ENCODE data around the gene SPHK1.
A peak's percentile ranks its signal among the peaks of the same experiment; 100 is the strongest.
"Not testable (repeated sequence)": the region's sequence is repeated elsewhere in the genome, so short reads cannot be mapped to it uniquely, and the experiment has no call there.

The SPHK1 gene

GRCh38 chr17:76353004-76353598, 31.3 kb upstream of the SPHK1 start:
- H3K27ac ChIP-seq (ENCODE audit: low read depth, low read length) = peak overlapping the region; percentile 98

GRCh38 chr17:76353599-76354316, 30.7 kb upstream of the SPHK1 start, which contains the start of gene PRPSAP1:
TSS of gene PRPSAP1 (minus strand) at chr17:76353916. CDS start at chr17:76353703, 213 bp downstream.
- 0 out of 2 replicates have a peak, but pooled peaks cover 3% of the 10 kb centered on the region for H3K4me1 ChIP-seq (ENCODE audit: control insufficient read depth, insufficient read depth, low read length)
- H3K27me3 ChIP-seq (ENCODE audit: control insufficient read depth, insufficient read depth, low read length) = no peaks in the 10 kb centered on the region
- no peaks in the 10 kb centered on the region for H3K9me3 ChIP-seq (ENCODE audit: control insufficient read depth, insufficient read depth, low read length)
- H3K9ac ChIP-seq (ENCODE audit: low read depth, low read length) = peak within 1 kb of the TSS; percentile 99
- peak within 1 kb of the TSS; percentile 98 for H3K27ac ChIP-seq (ENCODE audit: low read depth, low read length)
- no peaks in the 10 kb centered on the region for H3K36me3 ChIP-seq (ENCODE audit: control insufficient read depth, insufficient read depth, low read length)
- H3K4me3 ChIP-seq (ENCODE audit: low read depth, low read length) = peak within 1 kb of the TSS; percentile 80

More at GRCh38 chr17:76353004-76353598, 31.3 kb upstream of the SPHK1 start:
- Histone ChIP-seq H3K4me1 (ENCODE audit: control insufficient read depth, insufficient read depth, low read length) (0 out of 2 replicates have a peak, but pooled peaks cover 3% of the 10 kb centered on the region), H3K4me3 (ENCODE audit: low read depth, low read length) (peak overlapping the region; percentile 80), H3K36me3 (ENCODE audit: control insufficient read depth, insufficient read depth, low read length) (no peaks in the 10 kb centered on the region), H3K27me3 (ENCODE audit: control insufficient read depth, insufficient read depth, low read length) (no peaks in the 10 kb centered on the region), H3K9ac (ENCODE audit: low read depth, low read length) (peak overlapping the region; percentile 99; the same call in 1 of the 2 replicates), H3K9me3 (ENCODE audit: control insufficient read depth, insufficient read depth, low read length) (no peaks in the 10 kb centered on the region)

GRCh38 chr17:76354317-76354729, 30.1 kb upstream of the SPHK1 start:
- Histone ChIP-seq H3K4me3 (ENCODE audit: low read depth, low read length) (peak overlapping the region; percentile 80), H3K27me3 (ENCODE audit: control insufficient read depth, insufficient read depth, low read length) (no peaks in the 10 kb centered on the region), H3K9me3 (ENCODE audit: control insufficient read depth, insufficient read depth, low read length) (no peaks in the 10 kb centered on the region), H3K36me3 (ENCODE audit: control insufficient read depth, insufficient read depth, low read length) (no peaks in the 10 kb centered on the region), H3K27ac (ENCODE audit: low read depth, low read length) (peak overlapping the region; percentile 98), H3K4me1 (ENCODE audit: control insufficient read depth, insufficient read depth, low read length) (0 out of 2 replicates have a peak, but pooled peaks cover 3% of the 10 kb centered on the region), H3K9ac (ENCODE audit: low read depth, low read length) (peak overlapping the region; percentile 99)

- H3K36me3 ChIP-seq (ENCODE audit: control insufficient read depth, insufficient read depth, low read length) = no peaks in the 10 kb centered on the region
- H3K9ac ChIP-seq (ENCODE audit: low read depth, low read length) = no peak overlapping the region
- no peak overlapping the region for H3K4me3 ChIP-seq (ENCODE audit: low read depth, low read length)
- H3K27ac ChIP-seq (ENCODE audit: low read depth, low read length) = no peak overlapping the region
- no peaks in the 10 kb centered on the region for H3K27me3 ChIP-seq (ENCODE audit: control insufficient read depth, insufficient read depth, low read length)
- no peaks in the 10 kb centered on the region for H3K9me3 ChIP-seq (ENCODE audit: control insufficient read depth, insufficient read depth, low read length)
- H3K4me1 ChIP-seq (ENCODE audit: control insufficient read depth, insufficient read depth, low read length) = 0 out of 2 replicates have a peak, but pooled peaks cover 3% of the 10 kb centered on the region
These were observed 29.6 kb upstream of the SPHK1 start for GRCh38 chr17:76354747-76355310.

GRCh38 chr17:76356803-76357456, 27.5 kb upstream of the SPHK1 start:
- H3K9me3 ChIP-seq (ENCODE audit: control insufficient read depth, insufficient read depth, low read length) = no peaks in the 10 kb centered on the region
- no peaks in the 10 kb centered on the region for H3K36me3 ChIP-seq (ENCODE audit: control insufficient read depth, insufficient read depth, low read length)
- H3K27ac ChIP-seq (ENCODE audit: low read depth, low read length) = no peak overlapping the region
- 0 out of 2 replicates have a peak, but pooled peaks cover 3% of the 10 kb centered on the region for H3K4me1 ChIP-seq (ENCODE audit: control insufficient read depth, insufficient read depth, low read length)
- no peak overlapping the region for H3K9ac ChIP-seq (ENCODE audit: low read depth, low read length)
- H3K4me3 ChIP-seq (ENCODE audit: low read depth, low read length) = no peak overlapping the region
- no peaks in the 10 kb centered on the region for H3K27me3 ChIP-seq (ENCODE audit: control insufficient read depth, insufficient read depth, low read length)

- Histone ChIP-seq H3K9ac (ENCODE audit: low read depth, low read length) (no peak overlapping the region), H3K27ac (ENCODE audit: low read depth, low read length) (no peak overlapping the region), H3K4me3 (ENCODE audit: low read depth, low read length) (no peak overlapping the region), H3K9me3 (ENCODE audit: control insufficient read depth, insufficient read depth, low read length) (no peaks in the 10 kb centered on the region), H3K4me1 (ENCODE audit: control insufficient read depth, insufficient read depth, low read length) (0 out of 2 replicates have a peak, but pooled peaks cover 3% of the 10 kb centered on the region), H3K27me3 (ENCODE audit: control insufficient read depth, insufficient read depth, low read length) (no peaks in the 10 kb centered on the region), H3K36me3 (ENCODE audit: control insufficient read depth, insufficient read depth, low read length) (no peaks in the 10 kb centered on the region)
These were observed 26.7 kb upstream of the SPHK1 start for GRCh38 chr17:76357597-76358158.

GRCh38 chr17:76359375-76359774, 25.0 kb upstream of the SPHK1 start:
- H3K36me3 ChIP-seq (ENCODE audit: control insufficient read depth, insufficient read depth, low read length) = no peaks in the 10 kb centered on the region
- H3K27me3 ChIP-seq (ENCODE audit: control insufficient read depth, insufficient read depth, low read length) = no peaks in the 10 kb centered on the region
- H3K9ac ChIP-seq (ENCODE audit: low read depth, low read length) = no peak overlapping the region
- H3K9me3 ChIP-seq (ENCODE audit: control insufficient read depth, insufficient read depth, low read length) = no peaks in the 10 kb centered on the region
- 0 out of 2 replicates have a peak, but pooled peaks cover 3% of the 10 kb centered on the region for H3K4me1 ChIP-seq (ENCODE audit: control insufficient read depth, insufficient read depth, low read length)
- H3K4me3 ChIP-seq (ENCODE audit: low read depth, low read length) = no peak overlapping the region
- H3K27ac ChIP-seq (ENCODE audit: low read depth, low read length) = no peak overlapping the region

- not testable (repeated sequence) for H3K36me3 ChIP-seq (ENCODE audit: control insufficient read depth, insufficient read depth, low read length); H3K27ac ChIP-seq (ENCODE audit: low read depth, low read length); H3K4me1 ChIP-seq (ENCODE audit: control insufficient read depth, insufficient read depth, low read length); H3K9me3 ChIP-seq (ENCODE audit: control insufficient read depth, insufficient read depth, low read length); H3K4me3 ChIP-seq (ENCODE audit: low read depth, low read length); H3K27me3 ChIP-seq (ENCODE audit: control insufficient read depth, insufficient read depth, low read length); H3K9ac ChIP-seq (ENCODE audit: low read depth, low read length)
These were observed 24.6 kb upstream of the SPHK1 start for GRCh38 chr17:76359776-76360175.

- Histone ChIP-seq H3K27me3 (ENCODE audit: control insufficient read depth, insufficient read depth, low read length) (no peaks in the 10 kb centered on the region), H3K9me3 (ENCODE audit: control insufficient read depth, insufficient read depth, low read length) (no peaks in the 10 kb centered on the region), H3K36me3 (ENCODE audit: control insufficient read depth, insufficient read depth, low read length) (no peaks in the 10 kb centered on the region), H3K9ac (ENCODE audit: low read depth, low read length) (no peak overlapping the region), H3K4me1 (ENCODE audit: control insufficient read depth, insufficient read depth, low read length) (no peaks in the 10 kb centered on the region), H3K27ac (ENCODE audit: low read depth, low read length) (no peak overlapping the region), H3K4me3 (ENCODE audit: low read depth, low read length) (no peak overlapping the region)
These were observed 23.9 kb upstream of the SPHK1 start for GRCh38 chr17:76360461-76360860.

GRCh38 chr17:76363107-76363842, 21.1 kb upstream of the SPHK1 start:
- H3K9ac ChIP-seq (ENCODE audit: low read depth, low read length) = no peak overlapping the region
- no peak overlapping the region for H3K27ac ChIP-seq (ENCODE audit: low read depth, low read length)
- H3K36me3 ChIP-seq (ENCODE audit: control insufficient read depth, insufficient read depth, low read length) = no peaks in the 10 kb centered on the region
- no peaks in the 10 kb centered on the region; the same call in 1 of the 2 replicates for H3K4me1 ChIP-seq (ENCODE audit: control insufficient read depth, insufficient read depth, low read length)
- no peaks in the 10 kb centered on the region for H3K9me3 ChIP-seq (ENCODE audit: control insufficient read depth, insufficient read depth, low read length)
- H3K4me3 ChIP-seq (ENCODE audit: low read depth, low read length) = no peak overlapping the region
- no peaks in the 10 kb centered on the region for H3K27me3 ChIP-seq (ENCODE audit: control insufficient read depth, insufficient read depth, low read length)

All from HUES48 (cell line).